ENCODE data around the gene SERPINB3.

SERPINB3 gene

DNA sequence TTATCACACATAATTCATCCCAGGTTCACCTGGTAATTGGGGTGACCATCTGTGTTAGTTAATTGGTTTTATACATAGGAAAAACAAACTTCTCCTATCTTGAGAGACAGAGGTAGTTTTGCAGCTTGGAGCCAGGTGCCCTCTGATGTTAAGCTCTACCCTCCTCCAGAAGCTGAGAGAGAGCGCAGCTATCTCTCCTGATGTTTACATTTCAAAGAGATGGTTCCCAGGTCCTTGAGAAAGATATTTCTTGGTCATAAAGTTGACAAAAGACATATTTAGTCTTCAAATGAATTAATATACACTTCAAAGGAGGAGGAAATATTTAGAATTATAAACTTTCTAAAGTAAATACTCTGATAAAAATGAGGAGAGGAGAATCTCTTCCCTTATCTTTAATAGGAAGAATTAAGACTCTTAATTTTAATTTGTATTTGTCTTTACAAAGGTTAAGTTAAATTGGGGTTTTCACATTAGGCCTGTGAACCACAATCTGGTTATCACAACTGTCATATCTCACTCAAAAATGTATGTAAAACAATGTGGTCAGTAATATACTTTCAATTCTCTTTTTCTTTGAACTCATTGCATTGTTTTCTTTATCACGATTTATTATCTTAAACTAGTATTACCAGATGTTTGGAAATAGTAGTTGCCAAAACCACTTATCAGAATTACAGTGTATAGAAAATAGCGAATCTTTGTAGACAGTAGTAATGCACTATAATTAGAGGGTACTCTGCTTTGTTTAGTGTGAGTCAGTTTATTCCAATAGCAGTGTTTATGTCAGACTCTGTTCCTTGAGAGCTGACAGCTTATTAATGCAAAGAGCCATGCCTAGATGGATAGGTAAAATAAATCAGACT is 44.4 kb downstream of the SERPINB3 start:
- Histone ChIP-seq H3K4me3 (ENCODE audit: low read depth, low read length) (no peak overlapping the region), H3K27ac (no peak overlapping the region), H3K36me3 (replicated peaks) (no peaks in the 10 kb centered on the region), H3K27me3 (replicated peaks) (no peaks in the 10 kb centered on the region)
- TF ChIP-seq, protein P1, sequence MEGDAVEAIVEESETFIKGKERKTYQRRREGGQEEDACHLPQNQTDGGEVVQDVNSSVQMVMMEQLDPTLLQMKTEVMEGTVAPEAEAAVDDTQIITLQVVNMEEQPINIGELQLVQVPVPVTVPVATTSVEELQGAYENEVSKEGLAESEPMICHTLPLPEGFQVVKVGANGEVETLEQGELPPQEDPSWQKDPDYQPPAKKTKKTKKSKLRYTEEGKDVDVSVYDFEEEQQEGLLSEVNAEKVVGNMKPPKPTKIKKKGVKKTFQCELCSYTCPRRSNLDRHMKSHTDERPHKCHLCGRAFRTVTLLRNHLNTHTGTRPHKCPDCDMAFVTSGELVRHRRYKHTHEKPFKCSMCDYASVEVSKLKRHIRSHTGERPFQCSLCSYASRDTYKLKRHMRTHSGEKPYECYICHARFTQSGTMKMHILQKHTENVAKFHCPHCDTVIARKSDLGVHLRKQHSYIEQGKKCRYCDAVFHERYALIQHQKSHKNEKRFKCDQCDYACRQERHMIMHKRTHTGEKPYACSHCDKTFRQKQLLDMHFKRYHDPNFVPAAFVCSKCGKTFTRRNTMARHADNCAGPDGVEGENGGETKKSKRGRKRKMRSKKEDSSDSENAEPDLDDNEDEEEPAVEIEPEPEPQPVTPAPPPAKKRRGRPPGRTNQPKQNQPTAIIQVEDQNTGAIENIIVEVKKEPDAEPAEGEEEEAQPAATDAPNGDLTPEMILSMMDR (IDR thresholded peaks at IDR 0.05; ENCODE audit: low read depth, low read length, missing control alignments): no peak
- DNase-seq: no peak
- in situ Hi-C loops (cut with HindIII; ENCODE audit: low pct_ligation_motif_present, low sequenced_read_pairs): no loop called here

DNA sequence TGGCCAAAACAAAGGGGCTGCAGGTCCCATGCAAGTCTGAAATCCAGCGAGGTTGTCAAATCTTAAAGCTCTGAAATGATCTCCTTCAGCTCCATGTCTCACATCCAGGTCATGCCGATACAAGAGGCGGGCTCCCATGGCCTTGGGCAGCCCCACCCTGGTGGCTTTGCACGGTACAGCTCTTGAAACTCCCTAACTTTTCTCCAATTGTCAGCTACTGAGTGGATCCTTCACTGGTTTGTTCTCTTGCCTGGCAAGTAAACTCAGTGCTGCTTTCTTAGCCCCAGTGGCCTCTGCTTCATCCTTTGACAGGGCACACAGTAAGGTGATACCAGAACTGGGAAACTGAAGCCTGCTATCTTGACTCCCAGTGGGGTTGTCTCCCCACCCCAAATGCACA is 48.3 kb downstream of the SERPINB3 start:
- in situ Hi-C loops (cut with HindIII; ENCODE audit: low pct_ligation_motif_present, low sequenced_read_pairs): no loop called here
- no peak overlapping the region for H3K27ac ChIP-seq
- no peaks in the 10 kb centered on the region for H3K36me3 ChIP-seq (replicated peaks)

DNA sequence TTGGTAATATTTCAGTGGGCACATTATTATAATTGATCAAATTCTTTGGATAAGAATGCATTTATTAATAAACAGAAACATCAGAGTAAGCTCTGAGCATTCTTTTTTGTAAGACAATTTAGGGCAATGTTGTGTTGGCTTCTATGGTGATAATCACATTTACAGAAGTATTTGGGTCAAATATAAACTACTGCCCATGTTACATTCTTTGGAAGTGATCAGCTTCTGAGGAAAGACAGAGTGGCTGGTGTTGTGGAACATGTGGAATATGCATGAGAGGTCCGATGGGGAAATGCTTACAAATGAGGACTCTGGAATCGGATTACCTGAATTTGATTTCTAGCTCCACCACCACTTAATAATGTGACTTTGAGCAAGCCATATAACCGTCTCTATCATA is 55.2 kb downstream of the SERPINB3 start:
- in situ Hi-C loops (cut with HindIII; ENCODE audit: low pct_ligation_motif_present, low sequenced_read_pairs): no loop called here
- Histone ChIP-seq H3K27me3 (replicated peaks) (no peaks in the 10 kb centered on the region), H3K36me3 (replicated peaks) (no peaks in the 10 kb centered on the region), H3K4me3 (ENCODE audit: low read depth, low read length) (no peak overlapping the region), H3K27ac (no peak overlapping the region)
- TF ChIP-seq, protein P1 (IDR thresholded peaks at IDR 0.05; ENCODE audit: low read depth, low read length, missing control alignments): no peak
- DNase-seq: no peak

More for the DNA sequence above, 48.3 kb downstream of the SERPINB3 start:
- TF ChIP-seq, protein P1 (IDR thresholded peaks at IDR 0.05; ENCODE audit: low read depth, low read length, missing control alignments): no peak
- DNase-seq: no peak
- Histone ChIP-seq H3K4me3 (ENCODE audit: low read depth, low read length) (no peak overlapping the region), H3K27me3 (replicated peaks) (no peaks in the 10 kb centered on the region)

All from brain microvascular endothelial cell (primary cell).